Keratinocyte (primary cell): Measurements from ENCODE around the gene ADI1. TPM values are rescaled to one million over a fixed set of nuclear protein-coding genes. Genes with fewer than 3 reads are reported as not detected.

Experiments
- DNase-seq: peaks from one replicate; pipeline ENCODE4 v3.0.0-alpha.2; 2011; ENCODE audit warnings: low read depth, missing footprints, low spot score
- FAIRE-seq: peaks from 2 replicates; lab custom pipeline; 2011; peaks lifted over from hg19 to GRCh38; lab: Jason Lieb, UNC
- H2AFZ ChIP-seq: 2 replicates; pipeline ENCODE4 v1.6.0; 2012; ENCODE audit warnings: low read length, control low read depth, inconsistent platforms; ENCODE audit not compliant: control insufficient read depth
- H3K27ac ChIP-seq: 2 replicates; pipeline ENCODE4 v1.5.1; 2011; ENCODE audit warnings: low read length; ENCODE audit not compliant: control insufficient read depth, insufficient read depth
- H3K27me3 ChIP-seq: 3 replicates; pipeline ENCODE4 v1.6.0; 2011; ENCODE audit warnings: low read length; ENCODE audit not compliant: control insufficient read depth, insufficient read depth; ENCODE audit errors: extremely low read depth
- H3K36me3 ChIP-seq, 2 experiments: 2 replicates in 1 of 2; 3 replicates in 1 of 2; pipeline ENCODE4 v1.5.1; 2011; ENCODE audit warnings: low read length in 2 of 2, mild to moderate bottlenecking in 1 of 2; ENCODE audit not compliant: control insufficient read depth in 2 of 2, insufficient read depth in 2 of 2; ENCODE audit errors: extremely low read depth in 1 of 2
- H3K4me1 ChIP-seq: 3 replicates; pipeline ENCODE4 v1.5.1; 2011; ENCODE audit warnings: low read length; ENCODE audit not compliant: control insufficient read depth, insufficient read depth; ENCODE audit errors: extremely low read depth
- H3K4me2 ChIP-seq: 3 replicates; pipeline ENCODE4 v1.6.0; 2011; ENCODE audit warnings: low read depth, low read length; ENCODE audit not compliant: control insufficient read depth, insufficient read depth; ENCODE audit errors: extremely low read depth
- H3K4me3 ChIP-seq, 3 experiments: fragments of 200-600 bp in 1 of 3; sonication (generic) in 1 of 3; 2 replicates in 2 of 3; 3 replicates in 1 of 3; pipeline ENCODE4 v1.5.1; 2011 to 2016; ENCODE audit warnings: low read length in 3 of 3, mild to moderate bottlenecking in 3 of 3, control low read depth in 2 of 3, inconsistent platforms in 1 of 3, low read depth in 1 of 3, mixed read lengths in 1 of 3, mixed run types in 1 of 3, moderate library complexity in 1 of 3; ENCODE audit not compliant: control insufficient read depth in 2 of 3, insufficient read depth in 2 of 3; ENCODE audit errors: extremely low read depth in 1 of 3
- H3K79me2 ChIP-seq: 2 replicates; pipeline ENCODE4 v1.6.0; 2012; ENCODE audit warnings: low read length; ENCODE audit not compliant: control insufficient read depth, insufficient read depth
- H3K9ac ChIP-seq: 3 replicates; pipeline ENCODE4 v1.6.0; 2011; ENCODE audit warnings: low read length; ENCODE audit not compliant: control insufficient read depth, insufficient read depth; ENCODE audit errors: extremely low read depth
- H3K9me1 ChIP-seq: 3 replicates; pipeline ENCODE4 v1.6.0; 2011; ENCODE audit warnings: low read length; ENCODE audit not compliant: control insufficient read depth, insufficient read depth; ENCODE audit errors: extremely low read depth
- H3K9me3 ChIP-seq: 2 replicates; pipeline ENCODE4 v1.5.1; 2012; ENCODE audit warnings: low read depth, low read length; ENCODE audit not compliant: control insufficient read depth
- H4K20me1 ChIP-seq: 3 replicates; pipeline ENCODE4 v1.6.0; 2011; ENCODE audit warnings: low read length; ENCODE audit not compliant: control insufficient read depth, insufficient read depth; ENCODE audit errors: extremely low read depth
- EZH2 ChIP-seq: IDR thresholded peaks from one replicate; pipeline ENCODE4 v1.6.1; 2012; ENCODE audit warnings: inconsistent platforms, mild to moderate bottlenecking, low read length, moderate library complexity
- dilution Hi-C: fragments of 300-500 bp; cut with MboI; formaldehyde crosslinking; loops from one replicate; pipeline ENCODE4 v1.7.0; 2020; ENCODE audit warnings: low sequenced_read_pairs; ENCODE audit not compliant: extremely low pct_ligation_motif_present
- polyA plus RNA-seq, 5 experiments: library from polyadenylated mRNA; depleted of rRNA in 3 of 5; stranded (reverse) in 3 of 5; stranded (forward) in 1 of 5; unstranded in 1 of 5; fragments of >200 nt; gene quantifications; 1 replicate in 1 of 5; 2 replicates in 3 of 5; 3 replicates in 1 of 5; pipeline versions ENCODE4 v1.2.1 to v1.2.3, GENCODE V29; 2011 to 2012; ENCODE audit warnings: missing spikeins in 2 of 5, low read depth in 1 of 5, low replicate concordance in 1 of 5
- TF ChIP-seq, protein P1 (sequence below), 3 experiments: IDR thresholded peaks in 1 of 3; conservative IDR thresholded peaks in 1 of 3; optimal IDR thresholded peaks in 1 of 3; 2 replicates in 2 of 3; 3 replicates in 1 of 3; pipeline versions ENCODE3 to v1.5.1; 2011; ENCODE audit warnings: low read length in 3 of 3, mild to moderate bottlenecking in 3 of 3, moderate library complexity in 2 of 3, control low read depth in 1 of 3, inconsistent platforms in 1 of 3; ENCODE audit not compliant: insufficient read depth in 2 of 3; ENCODE audit errors: extremely low read depth in 1 of 3

The ADI1 gene
- polyA plus RNA-seq, 1 donor (not counting 4 experiments of a cell fraction or from before 2014, with no cell fraction given) = 47.4 TPM

DNA sequence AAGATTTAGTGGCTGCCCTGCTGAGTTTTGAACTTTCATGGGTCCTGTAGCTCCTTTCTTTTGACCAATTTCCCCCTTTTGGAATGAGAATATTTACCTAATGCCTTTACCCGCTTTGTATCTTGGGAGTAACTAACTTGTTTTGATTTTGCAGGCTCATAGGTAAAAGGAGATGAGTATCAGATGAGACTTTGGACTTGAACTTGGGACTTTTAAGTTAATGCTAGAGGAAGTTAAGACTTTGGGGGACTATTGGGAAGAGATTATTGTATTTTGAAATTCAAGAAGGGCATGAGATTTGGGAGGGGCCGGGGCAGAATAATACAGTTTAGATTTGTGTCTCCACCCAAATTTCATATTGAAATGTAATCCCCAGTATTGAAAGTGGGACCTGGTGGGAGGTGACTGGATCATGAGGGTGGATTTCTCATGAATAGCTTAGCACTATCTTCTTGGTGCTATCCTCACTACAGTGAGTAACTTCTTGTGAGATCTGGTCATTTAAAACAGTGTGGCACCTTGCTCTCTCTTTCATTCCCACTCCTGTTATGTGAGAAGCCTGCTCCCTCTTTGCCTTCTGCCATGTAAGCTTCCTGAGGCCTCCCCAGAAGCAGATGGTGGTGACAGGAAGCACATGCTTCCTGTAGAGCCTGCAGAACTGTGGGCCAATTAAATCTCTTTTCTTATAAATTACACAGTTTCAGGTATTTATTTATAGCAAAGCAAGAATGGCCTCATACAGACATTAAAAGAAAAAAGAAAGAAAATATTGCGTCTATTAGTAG, 6.1 kb downstream of the ADI1 start:
- Histone ChIP-seq H3K4me2 (no peak overlapping the region), H3K4me3 (no peak overlapping the region), H3K4me1 (no peaks in the 10 kb centered on the region), H3K9me1 (no peaks in the 10 kb centered on the region), H3K9ac (no peak overlapping the region), H3K9me3 (no peaks in the 10 kb centered on the region), H3K27me3 (no peaks in the 10 kb centered on the region), H2AFZ (no peak overlapping the region), H4K20me1 (no peaks in the 10 kb centered on the region), H3K79me2 (peaks cover 10% of the 10 kb centered on the region), H3K27ac (no peak overlapping the region), H3K36me3 (peaks cover 0 to 5% of the 10 kb centered on the region in 2 experiments)
- dilution Hi-C loops = no loop called here
- no peak for FAIRE-seq
- no peak for DNase-seq
- TF ChIP-seq EZH2 = no peak
- TF ChIP-seq, protein P1, sequence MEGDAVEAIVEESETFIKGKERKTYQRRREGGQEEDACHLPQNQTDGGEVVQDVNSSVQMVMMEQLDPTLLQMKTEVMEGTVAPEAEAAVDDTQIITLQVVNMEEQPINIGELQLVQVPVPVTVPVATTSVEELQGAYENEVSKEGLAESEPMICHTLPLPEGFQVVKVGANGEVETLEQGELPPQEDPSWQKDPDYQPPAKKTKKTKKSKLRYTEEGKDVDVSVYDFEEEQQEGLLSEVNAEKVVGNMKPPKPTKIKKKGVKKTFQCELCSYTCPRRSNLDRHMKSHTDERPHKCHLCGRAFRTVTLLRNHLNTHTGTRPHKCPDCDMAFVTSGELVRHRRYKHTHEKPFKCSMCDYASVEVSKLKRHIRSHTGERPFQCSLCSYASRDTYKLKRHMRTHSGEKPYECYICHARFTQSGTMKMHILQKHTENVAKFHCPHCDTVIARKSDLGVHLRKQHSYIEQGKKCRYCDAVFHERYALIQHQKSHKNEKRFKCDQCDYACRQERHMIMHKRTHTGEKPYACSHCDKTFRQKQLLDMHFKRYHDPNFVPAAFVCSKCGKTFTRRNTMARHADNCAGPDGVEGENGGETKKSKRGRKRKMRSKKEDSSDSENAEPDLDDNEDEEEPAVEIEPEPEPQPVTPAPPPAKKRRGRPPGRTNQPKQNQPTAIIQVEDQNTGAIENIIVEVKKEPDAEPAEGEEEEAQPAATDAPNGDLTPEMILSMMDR (optimal IDR thresholded peaks at IDR 0.05 in 1 of 3, IDR thresholded peaks at IDR 0.05 in 1 of 3, conservative IDR thresholded peaks at IDR 0.05 in 1 of 3; ENCODE audit: extremely low read depth in 1 of 3, insufficient read depth in 2 of 3, low read length in 3 of 3) = no peak

DNA sequence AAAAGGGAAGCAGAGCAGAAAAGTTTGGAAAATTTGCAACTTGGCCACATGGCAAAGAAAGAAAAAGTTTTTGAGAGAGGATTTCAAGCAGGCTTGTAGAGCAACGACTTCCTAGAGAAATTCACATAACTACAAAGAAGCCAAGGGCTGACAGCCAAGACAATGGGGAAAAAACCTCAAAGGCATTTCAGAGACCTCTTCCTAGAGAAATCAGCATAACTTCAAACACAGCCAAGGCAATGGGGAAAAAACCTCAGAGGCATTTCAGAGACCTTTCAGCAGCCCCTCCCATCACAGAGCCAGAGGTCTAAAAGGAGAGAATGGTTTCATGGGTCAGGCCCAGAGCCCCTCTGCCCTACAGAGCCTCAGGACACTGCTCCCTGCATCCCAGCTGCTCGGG, 7.2 kb downstream of the ADI1 start:
- Histone ChIP-seq H3K27ac (no peak overlapping the region), H3K27me3 (no peaks in the 10 kb centered on the region), H3K4me1 (no peaks in the 10 kb centered on the region), H3K36me3 (peaks cover 0 to 5% of the 10 kb centered on the region in 2 experiments), H2AFZ (no peak overlapping the region), H3K9me1 (no peaks in the 10 kb centered on the region), H3K79me2 (peaks cover 3% of the 10 kb centered on the region), H3K9ac (no peak overlapping the region), H3K4me3 (no peak overlapping the region), H3K9me3 (no peaks in the 10 kb centered on the region), H3K4me2 (no peak overlapping the region), H4K20me1 (no peaks in the 10 kb centered on the region)
- dilution Hi-C loops = no loop called here
- TF ChIP-seq, protein P1 (optimal IDR thresholded peaks at IDR 0.05 in 1 of 3, IDR thresholded peaks at IDR 0.05 in 1 of 3, conservative IDR thresholded peaks at IDR 0.05 in 1 of 3; ENCODE audit: extremely low read depth in 1 of 3, insufficient read depth in 2 of 3, low read length in 3 of 3) = no peak
- no peak for TF ChIP-seq EZH2
- FAIRE-seq = no peak
- no peak for DNase-seq
